Measurements from ENCODE around the gene CES5A. TPM values are rescaled to one million over a fixed set of nuclear protein-coding genes. Genes with fewer than 3 reads are reported as not detected.

CES5A gene
- total RNA-seq, 1 experiment from 2014 or later: not detected

DNA sequence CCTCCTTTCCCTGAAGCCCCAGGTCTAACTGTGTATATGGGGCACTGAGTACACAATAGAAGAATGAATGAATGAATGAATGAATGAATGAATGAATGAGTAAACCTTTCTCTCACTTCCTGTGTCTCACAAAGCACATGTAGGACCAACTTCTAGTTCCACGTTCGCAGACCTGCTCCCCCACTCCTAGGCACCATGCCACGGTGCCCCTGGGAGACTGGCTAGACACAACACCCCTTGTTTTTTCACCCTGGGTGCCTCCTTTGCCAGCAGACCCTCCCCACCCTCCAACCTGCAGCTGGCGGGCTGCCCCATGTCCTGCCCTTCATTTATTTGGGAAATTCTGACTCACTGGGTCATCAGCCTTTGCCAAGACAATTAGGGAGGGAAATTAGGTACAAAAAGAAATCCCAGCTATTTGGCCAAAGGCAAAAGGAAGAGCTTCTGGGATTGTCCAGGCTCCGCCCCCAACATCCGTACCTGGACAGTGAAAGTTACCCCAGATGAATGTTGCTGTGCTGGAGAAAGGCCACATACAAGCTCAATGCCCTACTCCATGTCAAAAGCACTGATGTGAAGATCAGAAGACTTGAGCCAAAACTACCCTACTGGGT, 50.0 kb downstream of the CES5A start:
- ChIA-PET CTCF (no interaction called here), POLR2A (no interaction called here)
- Mint-ChIP-seq H3K4me1 (ENCODE audit: low read depth, unreplicated experiment) (no peaks in the 10 kb centered on the region), H3K27ac (ENCODE audit: unreplicated experiment) (no peak overlapping the region), H3K9me3 (ENCODE audit: unreplicated experiment) (no peaks in the 10 kb centered on the region), H3K4me3 (ENCODE audit: unreplicated experiment) (no peak overlapping the region), H3K36me3 (ENCODE audit: insufficient read depth, unreplicated experiment) (no peaks in the 10 kb centered on the region), H3K27me3 (ENCODE audit: insufficient read depth, unreplicated experiment) (no peaks in the 10 kb centered on the region)
- Histone ChIP-seq H3K9me3 (no peaks in the 10 kb centered on the region), H3K4me3 (ENCODE audit: low read depth, low read length) (no peak overlapping the region), H3K36me3 (ENCODE audit: control insufficient read depth, insufficient read depth, low read length) (no peaks in the 10 kb centered on the region; the same call in 1 of the 2 replicates), H3K27me3 (replicated peaks; ENCODE audit: control insufficient read depth, insufficient read depth, low read length) (no peaks in the 10 kb centered on the region), H3K4me1 (no peaks in the 10 kb centered on the region)
- no TSS peak for BruUV-seq (replicated peaks)
- DNase-seq: no peak
- TF ChIP-seq, protein P1, sequence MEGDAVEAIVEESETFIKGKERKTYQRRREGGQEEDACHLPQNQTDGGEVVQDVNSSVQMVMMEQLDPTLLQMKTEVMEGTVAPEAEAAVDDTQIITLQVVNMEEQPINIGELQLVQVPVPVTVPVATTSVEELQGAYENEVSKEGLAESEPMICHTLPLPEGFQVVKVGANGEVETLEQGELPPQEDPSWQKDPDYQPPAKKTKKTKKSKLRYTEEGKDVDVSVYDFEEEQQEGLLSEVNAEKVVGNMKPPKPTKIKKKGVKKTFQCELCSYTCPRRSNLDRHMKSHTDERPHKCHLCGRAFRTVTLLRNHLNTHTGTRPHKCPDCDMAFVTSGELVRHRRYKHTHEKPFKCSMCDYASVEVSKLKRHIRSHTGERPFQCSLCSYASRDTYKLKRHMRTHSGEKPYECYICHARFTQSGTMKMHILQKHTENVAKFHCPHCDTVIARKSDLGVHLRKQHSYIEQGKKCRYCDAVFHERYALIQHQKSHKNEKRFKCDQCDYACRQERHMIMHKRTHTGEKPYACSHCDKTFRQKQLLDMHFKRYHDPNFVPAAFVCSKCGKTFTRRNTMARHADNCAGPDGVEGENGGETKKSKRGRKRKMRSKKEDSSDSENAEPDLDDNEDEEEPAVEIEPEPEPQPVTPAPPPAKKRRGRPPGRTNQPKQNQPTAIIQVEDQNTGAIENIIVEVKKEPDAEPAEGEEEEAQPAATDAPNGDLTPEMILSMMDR (IDR thresholded peaks at IDR 0.05; ENCODE audit: insufficient read depth in 1 of 2, low read depth in 1 of 2, low read length in 1 of 2, severe bottlenecking in 1 of 2, unreplicated experiment in 1 of 2): no peak
- intact Hi-C loops (cut with micrococcal nuclease; ENCODE audit: unreplicated experiment): no loop called here

DNA sequence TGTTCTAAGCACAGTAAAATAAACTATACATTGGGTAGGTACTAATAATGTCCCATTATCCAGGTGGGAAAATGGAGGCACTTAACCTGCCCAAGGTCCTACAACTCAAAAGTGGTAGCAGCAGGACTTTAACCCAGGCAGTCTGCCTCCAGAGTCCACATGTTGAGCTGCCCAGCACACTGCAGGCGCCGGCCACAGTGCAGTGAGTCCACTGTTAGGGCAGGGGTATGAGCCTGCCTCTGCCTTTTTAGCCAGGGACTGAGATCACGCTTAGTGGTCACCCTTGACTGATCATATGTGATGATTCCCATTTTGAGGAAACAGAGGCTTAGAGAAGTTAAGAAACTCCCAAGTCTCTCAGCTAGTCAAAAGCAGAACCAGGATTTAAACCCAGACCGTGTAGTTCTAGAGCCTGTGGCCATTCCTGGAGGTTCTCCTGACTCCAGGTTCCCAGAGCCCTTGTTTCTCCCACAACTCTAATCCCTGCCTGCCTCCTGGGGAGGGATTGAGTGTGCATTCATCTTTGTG, 50.6 kb downstream of the CES5A start:
- no peak overlapping the region for H3K27ac Mint-ChIP-seq (ENCODE audit: unreplicated experiment)
- no peaks in the 10 kb centered on the region for H3K9me3 Mint-ChIP-seq (ENCODE audit: unreplicated experiment)
- intact Hi-C loops (cut with micrococcal nuclease; ENCODE audit: unreplicated experiment): no loop called here
- no peaks in the 10 kb centered on the region for H3K27me3 ChIP-seq (replicated peaks; ENCODE audit: control insufficient read depth, insufficient read depth, low read length)
- H3K4me3 Mint-ChIP-seq (ENCODE audit: unreplicated experiment): no peak overlapping the region
- H3K27me3 Mint-ChIP-seq (ENCODE audit: insufficient read depth, unreplicated experiment): no peaks in the 10 kb centered on the region
- BruUV-seq (replicated peaks): no TSS peak
- H3K36me3 Mint-ChIP-seq (ENCODE audit: insufficient read depth, unreplicated experiment): no peaks in the 10 kb centered on the region
- TF ChIP-seq, protein P1 (IDR thresholded peaks at IDR 0.05; ENCODE audit: insufficient read depth in 1 of 2, low read depth in 1 of 2, low read length in 1 of 2, severe bottlenecking in 1 of 2, unreplicated experiment in 1 of 2): no peak
- no peaks in the 10 kb centered on the region for H3K9me3 ChIP-seq
- no peaks in the 10 kb centered on the region for H3K4me1 ChIP-seq
- H3K4me3 ChIP-seq (ENCODE audit: low read depth, low read length): no peak overlapping the region
- DNase-seq: no peak
- CTCF ChIA-PET: no interaction called here
- no peaks in the 10 kb centered on the region; the same call in 1 of the 2 replicates for H3K36me3 ChIP-seq (ENCODE audit: control insufficient read depth, insufficient read depth, low read length)
- POLR2A ChIA-PET: no interaction called here
- H3K4me1 Mint-ChIP-seq (ENCODE audit: low read depth, unreplicated experiment): no peaks in the 10 kb centered on the region

- no peaks in the 10 kb centered on the region for H3K36me3 Mint-ChIP-seq (ENCODE audit: insufficient read depth, unreplicated experiment)
- H3K4me3 ChIP-seq (ENCODE audit: low read depth, low read length): no peak overlapping the region
- BruUV-seq (replicated peaks): no TSS peak
- POLR2A ChIA-PET: interaction anchor here (0.6 kb wide), 1 partner anchor 283 kb away, joined by 5 read pairs; no protein-coding TSS in a partner anchor
- no peaks in the 10 kb centered on the region for H3K4me1 ChIP-seq
- no peaks in the 10 kb centered on the region for H3K27me3 ChIP-seq (replicated peaks; ENCODE audit: control insufficient read depth, insufficient read depth, low read length)
- no peak overlapping the region for H3K4me3 Mint-ChIP-seq (ENCODE audit: unreplicated experiment)
- no peaks in the 10 kb centered on the region; the same call in 1 of the 2 replicates for H3K36me3 ChIP-seq (ENCODE audit: control insufficient read depth, insufficient read depth, low read length)
- H3K9me3 Mint-ChIP-seq (ENCODE audit: unreplicated experiment): no peaks in the 10 kb centered on the region
- CTCF ChIA-PET: no interaction called here
- DNase-seq: no peak
- TF ChIP-seq, protein P1 (IDR thresholded peaks at IDR 0.05; ENCODE audit: insufficient read depth in 1 of 2, low read depth in 1 of 2, low read length in 1 of 2, severe bottlenecking in 1 of 2, unreplicated experiment in 1 of 2): no peak
- H3K9me3 ChIP-seq: no peaks in the 10 kb centered on the region
- intact Hi-C loops (cut with micrococcal nuclease; ENCODE audit: unreplicated experiment): no loop called here
- no peak overlapping the region for H3K27ac Mint-ChIP-seq (ENCODE audit: unreplicated experiment)
- H3K27me3 Mint-ChIP-seq (ENCODE audit: insufficient read depth, unreplicated experiment): no peaks in the 10 kb centered on the region
- H3K4me1 Mint-ChIP-seq (ENCODE audit: low read depth, unreplicated experiment): no peaks in the 10 kb centered on the region
Observed at GRCh38 chr16:55822280-55822810, 52.8 kb downstream of the CES5A start.
